Breast epithelium (tissue), 4 donors: Measurements from ENCODE around the gene AMACR. TPM values are rescaled to one million over a fixed set of nuclear protein-coding genes. Genes with fewer than 3 reads are reported as not detected.

Source experiments
- DNase-seq, 2 donors: peaks; one replicate each; pipeline ENCODE4 v3.0.0-alpha.2; 2019; ENCODE audit warnings: low spot score in 2 of 2
- H3K27ac ChIP-seq, 2 donors: fragments of 200-600 bp; sonication (generic) in 1 of 2; one replicate each; pipeline ENCODE4 v1.5.1; 2016 to 2019; ENCODE audit warnings: mild to moderate bottlenecking in 1 of 2
- H3K27me3 ChIP-seq, 2 donors: fragments of 200-600 bp; sonication (generic) in 1 of 2; one replicate each; pipeline versions ENCODE4 v1.5.1 to v1.6.0; 2017 to 2019; ENCODE audit warnings: control low read depth in 1 of 2, mild to moderate bottlenecking in 1 of 2
- H3K36me3 ChIP-seq: fragments of 200-600 bp; one replicate; pipeline ENCODE4 v1.5.1; 2019
- H3K4me1 ChIP-seq, 2 donors: fragments of 200-600 bp; sonication (generic); one replicate each; pipeline ENCODE4 v1.5.1; 2016 to 2019; ENCODE audit warnings: control low read depth in 1 of 2
- H3K4me3 ChIP-seq, 3 donors: fragments of 200-600 bp; sonication (generic); 1 replicate in 2 of 3; 2 replicates in 1 of 3; pipeline ENCODE4 v1.5.1; 2016 to 2019; ENCODE audit warnings: mild to moderate bottlenecking in 3 of 3, moderate library complexity in 2 of 3
- H3K9me3 ChIP-seq, 2 donors: fragments of 200-600 bp; sonication (generic) in 1 of 2; one replicate each; pipeline ENCODE4 v1.5.1; 2016 to 2019; ENCODE audit warnings: control low read depth in 1 of 2
- POLR2A ChIP-seq: fragments of 450-650 bp; IDR thresholded peaks from one replicate; pipeline ENCODE4 v1.6.1; 2016; ENCODE audit warnings: antibody characterized with exemption, mild to moderate bottlenecking, moderate library complexity
- POLR2AphosphoS5 ChIP-seq, 3 donors: sonication (generic); formaldehyde crosslinking; IDR thresholded peaks; one replicate each; pipeline ENCODE4 v1.6.1; 2017; ENCODE audit warnings: antibody characterized with exemption in 3 of 3
- intact Hi-C: fragments of 100-400 bp; cut with DNase I; formaldehyde crosslinking; loops from one replicate; pipeline ENCODE4 v1.15.1; 2023; ENCODE audit warnings: low total_unique reads
- total RNA-seq, 3 donors: library from RNA; depleted of rRNA; stranded (reverse); fragments of >200 nt; gene quantifications; one replicate each; pipeline ENCODE4 v1.1.0, GENCODE V29; 2016
- TF ChIP-seq, protein P1 (sequence below), 3 donors: fragments of 450-650 bp; IDR thresholded peaks; one replicate each; pipeline ENCODE4 v1.5.1; 2016 to 2017; ENCODE audit warnings: antibody characterized with exemption in 3 of 3, mild to moderate bottlenecking in 3 of 3, moderate library complexity in 3 of 3

AMACR gene
- total RNA-seq, 3 donors from 2014 or later, result 8.2 to 14.4 (median 13.8) TPM

GRCh38 chr5:33978306-33978705 is 29.5 kb downstream of the AMACR start:
- TF ChIP-seq POLR2AphosphoS5 (IDR thresholded peaks at IDR 0.05) (no peak), POLR2A (no peak)
- TF ChIP-seq, protein P1, sequence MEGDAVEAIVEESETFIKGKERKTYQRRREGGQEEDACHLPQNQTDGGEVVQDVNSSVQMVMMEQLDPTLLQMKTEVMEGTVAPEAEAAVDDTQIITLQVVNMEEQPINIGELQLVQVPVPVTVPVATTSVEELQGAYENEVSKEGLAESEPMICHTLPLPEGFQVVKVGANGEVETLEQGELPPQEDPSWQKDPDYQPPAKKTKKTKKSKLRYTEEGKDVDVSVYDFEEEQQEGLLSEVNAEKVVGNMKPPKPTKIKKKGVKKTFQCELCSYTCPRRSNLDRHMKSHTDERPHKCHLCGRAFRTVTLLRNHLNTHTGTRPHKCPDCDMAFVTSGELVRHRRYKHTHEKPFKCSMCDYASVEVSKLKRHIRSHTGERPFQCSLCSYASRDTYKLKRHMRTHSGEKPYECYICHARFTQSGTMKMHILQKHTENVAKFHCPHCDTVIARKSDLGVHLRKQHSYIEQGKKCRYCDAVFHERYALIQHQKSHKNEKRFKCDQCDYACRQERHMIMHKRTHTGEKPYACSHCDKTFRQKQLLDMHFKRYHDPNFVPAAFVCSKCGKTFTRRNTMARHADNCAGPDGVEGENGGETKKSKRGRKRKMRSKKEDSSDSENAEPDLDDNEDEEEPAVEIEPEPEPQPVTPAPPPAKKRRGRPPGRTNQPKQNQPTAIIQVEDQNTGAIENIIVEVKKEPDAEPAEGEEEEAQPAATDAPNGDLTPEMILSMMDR (IDR thresholded peaks at IDR 0.05), result no peak
- no peak overlapping the region for H3K27ac ChIP-seq
- no peak for DNase-seq
- no peaks in the 10 kb centered on the region for H3K9me3 ChIP-seq
- H3K36me3 ChIP-seq, result no peaks in the 10 kb centered on the region
- intact Hi-C loops, result no loop called here
- H3K27me3 ChIP-seq, result no peaks in the 10 kb centered on the region
- peaks cover 0 to 6% of the 10 kb centered on the region in 2 donors for H3K4me1 ChIP-seq
- H3K4me3 ChIP-seq, result no peak overlapping the region

DNA sequence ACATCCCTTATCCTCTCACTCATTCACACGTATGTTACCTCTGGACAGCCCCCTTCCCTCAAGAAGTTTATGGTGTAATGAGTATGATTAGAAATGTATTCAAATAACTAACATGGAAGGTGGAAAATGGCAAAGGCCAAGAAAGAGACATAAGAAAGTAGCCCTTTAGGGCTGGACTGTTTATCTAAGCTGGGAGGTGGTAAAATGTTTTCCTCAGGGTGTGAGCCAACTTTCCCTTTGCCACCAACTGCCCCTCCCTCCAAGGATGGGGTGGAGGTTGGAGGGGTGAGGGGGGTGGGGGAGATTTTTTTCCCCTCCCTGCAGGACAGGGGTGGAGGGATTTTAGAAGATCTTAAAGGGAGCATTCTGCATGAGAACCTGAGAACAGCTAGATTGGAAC is 31.5 kb downstream of the AMACR start:
- no peaks in the 10 kb centered on the region for H3K36me3 ChIP-seq
- peaks cover 0 to 6% of the 10 kb centered on the region in 2 donors for H3K4me1 ChIP-seq
- DNase-seq, result no peak
- TF ChIP-seq POLR2AphosphoS5 (IDR thresholded peaks at IDR 0.05), result no peak
- no peak for TF ChIP-seq POLR2A
- TF ChIP-seq, protein P1 (IDR thresholded peaks at IDR 0.05), result no peak
- intact Hi-C loops, result no loop called here
- no peaks in the 10 kb centered on the region for H3K27me3 ChIP-seq
- H3K27ac ChIP-seq, result no peak overlapping the region
- H3K4me3 ChIP-seq, result no peak overlapping the region
- H3K9me3 ChIP-seq, result no peaks in the 10 kb centered on the region

DNA sequence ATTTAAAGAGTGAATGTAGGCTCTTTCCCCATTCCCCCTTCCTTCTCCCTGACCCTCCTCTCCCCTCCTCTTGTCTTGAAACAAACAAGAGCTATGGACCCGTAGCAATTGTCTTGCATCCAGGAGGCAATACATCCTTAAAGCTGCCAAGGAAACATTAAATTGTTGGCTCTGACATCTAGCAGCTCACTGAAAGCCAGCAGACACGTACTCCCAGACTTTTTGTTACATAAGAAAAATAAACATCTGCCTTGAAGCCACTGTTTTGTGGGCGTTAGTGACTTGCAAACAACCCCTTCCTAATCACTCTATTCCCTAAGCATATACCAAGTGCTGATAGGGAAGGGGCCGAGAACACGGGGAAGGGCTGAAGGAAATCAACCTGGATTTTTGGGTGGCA is 32.0 kb downstream of the AMACR start:
- H3K27ac ChIP-seq, result no peak overlapping the region
- no peak overlapping the region for H3K4me3 ChIP-seq
- no peaks in the 10 kb centered on the region for H3K27me3 ChIP-seq
- H3K4me1 ChIP-seq, result peaks cover 0 to 1% of the 10 kb centered on the region in 2 donors
- intact Hi-C loops, result no loop called here
- H3K36me3 ChIP-seq, result no peaks in the 10 kb centered on the region
- DNase-seq, result no peak
- H3K9me3 ChIP-seq, result no peaks in the 10 kb centered on the region
- TF ChIP-seq POLR2AphosphoS5 (IDR thresholded peaks at IDR 0.05) (no peak), POLR2A (no peak)
- TF ChIP-seq, protein P1 (IDR thresholded peaks at IDR 0.05), result no peak

DNA sequence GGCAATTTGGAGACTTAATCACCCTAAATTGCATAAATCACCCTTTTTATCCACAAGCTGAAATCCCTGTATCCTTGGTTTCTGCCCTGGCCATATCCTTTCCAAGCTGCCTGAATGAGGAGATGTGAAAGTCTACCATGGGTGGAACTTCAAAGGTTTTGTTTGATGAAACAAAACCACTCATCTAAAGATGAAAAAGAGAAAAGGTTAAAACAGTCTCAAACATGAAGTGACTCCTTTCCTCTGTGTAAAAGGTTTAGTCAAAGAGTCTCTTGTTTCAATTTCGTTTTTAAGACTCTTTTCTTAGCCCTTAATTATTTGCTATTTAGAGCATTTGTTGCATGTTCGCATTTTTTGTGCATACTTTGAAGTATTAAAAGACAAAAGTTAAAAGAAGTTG is 34.6 kb downstream of the AMACR start:
- Histone ChIP-seq H3K27ac (no peak overlapping the region), H3K9me3 (no peaks in the 10 kb centered on the region), H3K36me3 (no peaks in the 10 kb centered on the region), H3K4me3 (no peak overlapping the region), H3K4me1 (no peaks in the 10 kb centered on the region), H3K27me3 (no peaks in the 10 kb centered on the region)
- intact Hi-C loops, result no loop called here
- TF ChIP-seq, protein P1 (IDR thresholded peaks at IDR 0.05), result no peak
- TF ChIP-seq POLR2A, result no peak
- no peak for TF ChIP-seq POLR2AphosphoS5 (IDR thresholded peaks at IDR 0.05)
- DNase-seq, result no peak

DNA sequence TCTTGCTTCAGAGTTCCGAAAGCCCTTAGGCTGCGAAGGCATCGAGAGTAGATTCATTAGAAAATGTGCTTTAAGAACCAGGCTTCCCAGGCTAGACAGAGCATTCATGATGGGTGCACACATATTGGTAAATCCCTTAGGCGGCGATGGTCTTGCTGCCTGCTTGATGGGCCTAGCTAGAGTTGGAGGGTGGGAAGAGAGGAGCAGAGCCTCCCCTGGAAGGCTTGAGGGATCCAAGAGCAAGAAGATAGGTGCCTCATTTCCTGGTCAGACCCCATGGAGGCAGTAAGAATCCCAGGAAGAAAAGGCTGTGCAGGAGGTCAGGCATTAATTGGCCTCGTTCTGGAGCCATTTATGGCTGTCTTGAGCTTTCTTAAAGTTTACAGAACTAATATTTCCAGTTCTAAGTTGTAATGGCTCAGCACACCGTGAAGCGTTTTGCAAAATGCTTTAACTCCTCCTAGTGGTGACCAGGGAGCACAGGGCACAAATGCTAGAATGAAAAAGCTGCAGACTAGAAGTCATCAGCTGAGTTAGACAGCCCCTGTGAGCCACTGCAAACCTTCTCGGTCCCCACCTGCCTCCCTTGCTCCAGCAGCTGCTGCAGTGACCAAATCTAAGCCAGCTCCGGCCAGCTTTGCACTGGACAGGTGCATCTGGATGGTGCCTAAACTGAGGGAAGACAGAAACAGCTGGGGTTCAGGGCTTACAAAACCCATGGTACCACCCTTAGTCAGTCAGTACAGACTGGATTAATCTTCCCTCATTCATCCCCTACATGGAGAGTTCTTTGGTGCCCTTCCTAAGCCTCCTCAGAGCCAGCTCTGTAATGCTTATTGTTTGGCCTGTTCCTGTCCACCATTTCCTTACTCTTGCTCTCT is 38.0 kb downstream of the AMACR start:
- intact Hi-C loops, result no loop called here
- H3K4me3 ChIP-seq, result no peak overlapping the region
- no peaks in the 10 kb centered on the region for H3K27me3 ChIP-seq
- no peaks in the 10 kb centered on the region for H3K9me3 ChIP-seq
- TF ChIP-seq, protein P1 (IDR thresholded peaks at IDR 0.05), result peak in 2 of 3 donors; percentile 35 to 49
- TF ChIP-seq POLR2A, result no peak
- no peaks in the 10 kb centered on the region for H3K4me1 ChIP-seq
- no peaks in the 10 kb centered on the region for H3K36me3 ChIP-seq
- no peak overlapping the region for H3K27ac ChIP-seq
- no peak for DNase-seq
